ENCODE results near the gene MRPS34.

Gene MRPS34

GRCh38 chr16:1724491-1724890 lies 48.4 kb downstream of the MRPS34 start:
- Histone ChIP-seq H3K36me3 (ENCODE audit: control insufficient read depth, insufficient read depth, low read length) (peaks cover 24% of the 10 kb centered on the region), H3K27me3 (replicated peaks; ENCODE audit: control insufficient read depth, insufficient read depth, low read length) (no peaks in the 10 kb centered on the region), H3K4me3 (replicated peaks; ENCODE audit: low read depth, low read length) (no peak overlapping the region)
- no peak for TF ChIP-seq CTCF (IDR thresholded peaks at IDR 0.05; ENCODE audit: insufficient read depth, low read length, poor library complexity, severe bottlenecking)
- DNase-seq (ENCODE audit: extremely low read depth, insufficient read length): no peak

- peak; percentile 82 for TF ChIP-seq CTCF (IDR thresholded peaks at IDR 0.05; ENCODE audit: insufficient read depth, low read length, poor library complexity, severe bottlenecking)
- no peak overlapping the region for H3K4me3 ChIP-seq (replicated peaks; ENCODE audit: low read depth, low read length)
- no peak for DNase-seq (ENCODE audit: extremely low read depth, insufficient read length)
- H3K27me3 ChIP-seq (replicated peaks; ENCODE audit: control insufficient read depth, insufficient read depth, low read length): no peaks in the 10 kb centered on the region
- peaks cover 20% of the 10 kb centered on the region for H3K36me3 ChIP-seq (ENCODE audit: control insufficient read depth, insufficient read depth, low read length)
These were observed 49.3 kb downstream of the MRPS34 start for GRCh38 chr16:1723450-1724147.

Measured in GM06990 (cell line).